Heart right ventricle (tissue), 16 donors: ENCODE measurements around the gene UCK1. TPM values are rescaled to one million over a fixed set of nuclear protein-coding genes. Genes with fewer than 3 reads are reported as not detected.
A peak's percentile ranks its signal among the peaks of the same experiment; 100 is the strongest.

ENCODE experiments used
- ATAC-seq, 8 donors: fragments of 200-7000 bp; cut with Tn5 transposase; one replicate each; pipeline ENCODE4 v1.9.1; 2020; ENCODE audit warnings: mild to moderate bottlenecking in 8 of 8, moderate library complexity in 8 of 8, moderate number of reproducible peaks in 1 of 8
- DNase-seq, 2 donors: peaks; one replicate each; pipeline ENCODE4 v3.0.0-alpha.2; 2020
- H3K27ac ChIP-seq, 10 donors: fragments of 200-600 bp; sonication (generic) in 2 of 10; one replicate each; pipeline versions ENCODE4 v1.5.0 to v1.8.0; 2020 to 2022; ENCODE audit warnings: mild to moderate bottlenecking in 3 of 10
- H3K27me3 ChIP-seq, 7 donors: fragments of 200-600 bp; one replicate each; pipeline ENCODE4 v1.8.0; 2021 to 2022; ENCODE audit warnings: mild to moderate bottlenecking in 2 of 7
- H3K36me3 ChIP-seq, 9 donors: fragments of 200-600 bp; sonication (generic) in 1 of 9; one replicate each; pipeline versions ENCODE4 v1.5.0 to v1.8.0; 2020 to 2022; ENCODE audit warnings: mild to moderate bottlenecking in 2 of 9
- H3K4me1 ChIP-seq, 9 donors: fragments of 200-600 bp; sonication (generic) in 1 of 9; one replicate each; pipeline versions ENCODE4 v1.5.0 to v1.8.0; 2020 to 2022; ENCODE audit warnings: mild to moderate bottlenecking in 4 of 9
- H3K4me3 ChIP-seq, 10 donors: fragments of 200-600 bp; sonication (generic) in 2 of 10; one replicate each; pipeline versions ENCODE4 v1.5.0 to v1.8.0; 2020 to 2022; ENCODE audit warnings: mild to moderate bottlenecking in 7 of 10, moderate library complexity in 2 of 10
- H3K9me3 ChIP-seq, 11 donors: fragments of 200-600 bp in 10 of 11; sonication (generic) in 2 of 11; one replicate each; pipeline versions ENCODE4 v1.5.0 to v1.8.0; 2013 to 2022; ENCODE audit warnings: mild to moderate bottlenecking in 2 of 11, control low read depth in 1 of 11, moderate library complexity in 1 of 11
- CTCF ChIP-seq, 9 donors: fragments of 200-600 bp; sonication (generic) in 2 of 9; IDR thresholded peaks; one replicate each; pipeline versions ENCODE4 v1.5.0 to v1.8.0; 2021 to 2022; ENCODE audit warnings: antibody characterized with exemption in 9 of 9, mild to moderate bottlenecking in 5 of 9, moderate library complexity in 1 of 9
- WGBS, 2 donors: extraction: QIAGEN DNeasy Blood & Tissue Kit; methylation state at CpG; one replicate each; pipeline ENCODE4 v1.1.7; 2013; ENCODE audit warnings: inconsistent platforms in 1 of 2; 5-methylcytosine and 5-hydroxymethylcytosine counted together
- intact Hi-C, 10 donors: fragments of 100-400 bp; cut with DNase I; formaldehyde crosslinking; loops; one replicate each; pipeline versions ENCODE4 v1.11.1 to v1.14.2; 2022
- polyA plus RNA-seq, 2 donors: library from polyadenylated mRNA; stranded (reverse); fragments of 200-250 nt; gene quantifications; one replicate each; pipeline ENCODE4 v1.2.3, GENCODE V29; 2013
- total RNA-seq, 10 donors: library from RNA; stranded (reverse); fragmentation: NEBNext Ultra II Directional in 3 of 10; extraction: Animal tissue kit (Norgen Biotek cat#: 25700) in 3 of 10; gene quantifications; one replicate each; pipeline versions ENCODE4 v1.2.1 to v1.2.4, GENCODE V29; 2021 to 2023
- donor health status: Arrhythmogenic right ventricular cardiomyopathy.
- donor health status: ischemic (EF 13 %, LVEDD 7.1; RV severe dilation, severe dysfunction).
- donor health status: healthy with polysubstance abuse.
- donor health status: DM: no; HTN: yes; CAD: no.
- donor health status: DM: no; HTN: no; CAD: no.
- donor health status: ischemic (EF 25% LVEDD 6.9; RV normal size, moderate dysfunction).
- donor health status: ischemic (EF 25% LVEDD 5.7; RV mildly dilated, moderate dysfunction).
- donor health status: healthy.
- donor health status: DM: yes; HTN: yes; CAD: no.
- donor health status: Ischemic cardiomyopathy.
- donor health status: ischemic (EF 35%, LVEDD 5.7; RV mildly dilated, moderate dysfunction).
- donor health status: nonischemic (EF 11% LVEDD 7.7; RV severe dilation, severe dysfunction).
- donor health status: DM: yes; HTN: yes; CAD: no.
- donor health status: PGD.
- donor health status: ischemic (EF 29% LVEDD 5.4; RV normal size, mild dysfunction).
- donor health status: nonischemic (EF 23%, LVEDD 6.1; RV moderate dilation, normal function).

UCK1 gene
- total and polyA plus RNA-seq, 12 donors = 16.6 to 32.7 (median 22.6) TPM

GRCh38 chr9:131555841-131556673 is 25.0 kb upstream of the UCK1 start:
- H3K27me3 ChIP-seq = peaks cover 0 to 48% (median 38%) of the 10 kb centered on the region in 7 donors
- no peak for TF ChIP-seq CTCF (IDR thresholded peaks at IDR 0.05)
- WGBS, 2 donors = 83% methylated on average over 15 of the region's 15 CpGs

GRCh38 chr9:131554843-131555351 is 23.8 kb upstream of the UCK1 start:
- 26 to 34% methylated on average over 47 to 54 of the region's 54 CpGs for WGBS, 2 donors
- DNase-seq = no peak

More at GRCh38 chr9:131555841-131556673, 25.0 kb upstream of the UCK1 start:
- intact Hi-C loops = no loop called here
- peak in 4 of 8 donors; percentile 18 to 29 (median 25) for ATAC-seq
- Histone ChIP-seq H3K36me3 (no peaks in the 10 kb centered on the region), H3K4me1 (no peaks in the 10 kb centered on the region), H3K4me3 (no peak overlapping the region), H3K9me3 (peaks cover 0 to 7% (median 0%) of the 10 kb centered on the region in 11 donors), H3K27ac (no peak overlapping the region)
- DNase-seq = no peak

GRCh38 chr9:131554087-131554842 is 23.2 kb upstream of the UCK1 start:
- WGBS, 2 donors = 31 to 41% methylated on average over 36 to 60 of the region's 60 CpGs
- H3K27me3 ChIP-seq = peaks cover 0 to 62% (median 46%) of the 10 kb centered on the region in 7 donors

More at GRCh38 chr9:131554843-131555351, 23.8 kb upstream of the UCK1 start:
- no peak for TF ChIP-seq CTCF (IDR thresholded peaks at IDR 0.05)
- Histone ChIP-seq H3K27me3 (peaks cover 0 to 56% (median 39%) of the 10 kb centered on the region in 7 donors), H3K36me3 (no peaks in the 10 kb centered on the region), H3K4me1 (no peaks in the 10 kb centered on the region), H3K4me3 (no peak overlapping the region), H3K9me3 (peaks cover 0 to 1% (median 0%) of the 10 kb centered on the region in 11 donors), H3K27ac (no peak overlapping the region)
- ATAC-seq = no peak
- intact Hi-C loops = no loop called here

More at GRCh38 chr9:131554087-131554842, 23.2 kb upstream of the UCK1 start:
- no peak for DNase-seq
- no peaks in the 10 kb centered on the region for H3K9me3 ChIP-seq
- intact Hi-C loops = no loop called here
- H3K36me3 ChIP-seq = no peaks in the 10 kb centered on the region
- no peak overlapping the region for H3K27ac ChIP-seq
- TF ChIP-seq CTCF (IDR thresholded peaks at IDR 0.05) = no peak
- H3K4me1 ChIP-seq = no peaks in the 10 kb centered on the region
- no peak for ATAC-seq
- no peak overlapping the region for H3K4me3 ChIP-seq
